Prostate gland (tissue), 2 donors: ENCODE measurements around the gene IP6K1. TPM values are rescaled to one million over a fixed set of nuclear protein-coding genes. Genes with fewer than 3 reads are reported as not detected.

Experiments used
- DNase-seq: peaks from one replicate; pipeline ENCODE4 v3.0.0-alpha.2; 2019; ENCODE audit warnings: low spot score
- H3K27ac ChIP-seq, 2 donors: fragments of 200-600 bp; sonication (generic); 2 replicates each; pipeline ENCODE4 v1.5.1; 2017 to 2019
- H3K27me3 ChIP-seq: fragments of 200-600 bp; sonication (generic); replicated peaks from 2 replicates; pipeline ENCODE4 v1.5.1; 2019; ENCODE audit not compliant: insufficient read depth
- H3K36me3 ChIP-seq, 2 donors: fragments of 200-600 bp; sonication (generic); 1 replicate in 1 of 2; 2 replicates in 1 of 2; pipeline versions ENCODE4 v1.5.1 to v1.8.1; 2017 to 2019
- H3K4me1 ChIP-seq: fragments of 200-600 bp; sonication (generic); replicated peaks from 2 replicates; pipeline ENCODE4 v1.5.1; 2019
- H3K4me3 ChIP-seq, 2 donors: fragments of 200-600 bp; sonication (generic); 2 replicates each; pipeline ENCODE4 v1.5.1; 2017 to 2019
- H3K9me3 ChIP-seq: fragments of 200-600 bp; sonication (generic); 2 replicates; pipeline ENCODE4 v1.5.1; 2017
- CTCF ChIP-seq, 4 experiments: fragments of 200-600 bp in 2 of 4; fragments of 450-650 bp in 2 of 4; sonication (generic) in 2 of 4; IDR thresholded peaks; 1 replicate in 3 of 4; 2 replicates in 1 of 4; pipeline ENCODE4 v1.5.1; 2016 to 2019; ENCODE audit warnings: antibody characterized with exemption in 4 of 4, mild to moderate bottlenecking in 2 of 4, moderate library complexity in 2 of 4
- POLR2A ChIP-seq: fragments of 450-650 bp; IDR thresholded peaks from one replicate; pipeline ENCODE4 v1.6.1; 2016; ENCODE audit warnings: antibody characterized with exemption, mild to moderate bottlenecking
- POLR2AphosphoS5 ChIP-seq: sonication (generic); formaldehyde crosslinking; IDR thresholded peaks from one replicate; pipeline ENCODE4 v1.6.1; 2017; ENCODE audit warnings: antibody characterized with exemption
- WGBS: methylation state at CpG from one replicate; pipeline ENCODE4 v1.1.5; 2018; 5-methylcytosine and 5-hydroxymethylcytosine counted together
- intact Hi-C: fragments of 100-400 bp; cut with DNase I; formaldehyde crosslinking; loops from one replicate; pipeline ENCODE4 v1.14.2; 2022
- total RNA-seq, 2 donors: library from RNA; depleted of rRNA; stranded (reverse); fragments of >200 nt; gene quantifications; one replicate each; pipeline ENCODE4 v1.1.0, GENCODE V29; 2016

Gene IP6K1
- total RNA-seq, 2 donors from 2014 or later, result 46.5 to 119 TPM

- no peaks in the 10 kb centered on the region for H3K27me3 ChIP-seq
- H3K27ac ChIP-seq, result no peak overlapping the region
- peaks cover 0 to 5% of the 10 kb centered on the region in 2 donors for H3K36me3 ChIP-seq
- intact Hi-C loops, result no loop called here
- TF ChIP-seq CTCF (IDR thresholded peaks at IDR 0.05), result no peak
- no peak for TF ChIP-seq POLR2A
- TF ChIP-seq POLR2AphosphoS5, result no peak
- 92% methylated on average over 14 of the region's 14 CpGs for whole genome bisulfite sequencing
- peaks cover 10% of the 10 kb centered on the region for H3K4me1 ChIP-seq
- DNase-seq, result no peak
- H3K4me3 ChIP-seq, result no peak overlapping the region
- H3K9me3 ChIP-seq, result no peaks in the 10 kb centered on the region
Observed at GRCh38 chr3:49717211-49717958, 69.0 kb downstream of the IP6K1 start.

- Histone ChIP-seq H3K36me3 (peaks cover 0 to under 1% of the 10 kb centered on the region in 2 donors), H3K9me3 (no peaks in the 10 kb centered on the region), H3K27ac (no peak overlapping the region), H3K4me1 (peaks cover 6% of the 10 kb centered on the region), H3K27me3 (no peaks in the 10 kb centered on the region), H3K4me3 (no peak overlapping the region)
- DNase-seq, result no peak
- WGBS, result 96% methylated on average over 15 of the region's 16 CpGs
- intact Hi-C loops, result no loop called here
- TF ChIP-seq POLR2A, result no peak
- TF ChIP-seq CTCF (IDR thresholded peaks at IDR 0.05), result no peak
- no peak for TF ChIP-seq POLR2AphosphoS5
Observed at GRCh38 chr3:49716691-49717210, 69.6 kb downstream of the IP6K1 start.

- H3K27me3 ChIP-seq, result no peaks in the 10 kb centered on the region
- no peaks in the 10 kb centered on the region for H3K36me3 ChIP-seq
- no peak for TF ChIP-seq POLR2A
- TF ChIP-seq POLR2AphosphoS5, result no peak
- TF ChIP-seq CTCF (IDR thresholded peaks at IDR 0.05), result no peak
- peaks cover 6% of the 10 kb centered on the region for H3K4me1 ChIP-seq
- no peak overlapping the region for H3K4me3 ChIP-seq
- 94% methylated on average over 7 of the region's 7 CpGs for WGBS
- DNase-seq, result no peak
- no peak overlapping the region for H3K27ac ChIP-seq
- H3K9me3 ChIP-seq, result no peaks in the 10 kb centered on the region
- intact Hi-C loops, result no loop called here
Observed at GRCh38 chr3:49716169-49716568, 70.2 kb downstream of the IP6K1 start.

GRCh38 chr3:49715611-49716121 is 70.7 kb downstream of the IP6K1 start:
- 96% methylated on average over 9 of the region's 13 CpGs for WGBS
- Histone ChIP-seq H3K4me1 (peaks cover 6% of the 10 kb centered on the region), H3K27me3 (no peaks in the 10 kb centered on the region), H3K27ac (no peak overlapping the region), H3K36me3 (no peaks in the 10 kb centered on the region), H3K4me3 (no peak overlapping the region), H3K9me3 (no peaks in the 10 kb centered on the region)
- DNase-seq, result no peak
- intact Hi-C loops, result no loop called here
- TF ChIP-seq CTCF (IDR thresholded peaks at IDR 0.05) (no peak), POLR2AphosphoS5 (no peak)
